HEK293 (cell line): ENCODE results near the gene HTR7.

Source experiments
- CTCF ChIP-seq: fragments of 450-650 bp; formaldehyde crosslinking; IDR thresholded peaks from 2 replicates; pipeline ENCODE4 v1.5.1; 2016; ENCODE audit warnings: missing biosample characterization, missing genetic modification characterization
- YY1 ChIP-seq: fragments of 450-650 bp; formaldehyde crosslinking; IDR thresholded peaks from 2 replicates; pipeline ENCODE4 v1.5.1; 2018; ENCODE audit warnings: missing biosample characterization, missing genetic modification characterization
- ZBTB8A ChIP-seq: fragments of 450-650 bp; formaldehyde crosslinking; IDR thresholded peaks from 2 replicates; pipeline ENCODE4 v1.5.1; 2016; ENCODE audit warnings: missing biosample characterization, missing genetic modification characterization
- ZNF211 ChIP-seq: fragments of 450-650 bp; formaldehyde crosslinking; IDR thresholded peaks from 2 replicates; pipeline ENCODE4 v1.5.1; 2016; ENCODE audit warnings: low read depth, missing biosample characterization, missing genetic modification characterization
- ZNF362 ChIP-seq: fragments of 450-650 bp; formaldehyde crosslinking; IDR thresholded peaks from 2 replicates; pipeline ENCODE4 v1.5.1; 2016; ENCODE audit warnings: missing biosample characterization, missing genetic modification characterization
- ZNF416 ChIP-seq: fragments of 450-650 bp; formaldehyde crosslinking; IDR thresholded peaks from 2 replicates; pipeline ENCODE4 v1.5.1; 2016; ENCODE audit warnings: missing biosample characterization, missing genetic modification characterization
- TF ChIP-seq, protein P1 (sequence below): fragments of 450-650 bp; formaldehyde crosslinking; IDR thresholded peaks from 2 replicates; pipeline ENCODE4 v1.5.1; 2016; ENCODE audit warnings: missing biosample characterization, missing genetic modification characterization
- TF ChIP-seq, protein P2 (sequence below): fragments of 450-650 bp; formaldehyde crosslinking; IDR thresholded peaks from 2 replicates; pipeline ENCODE4 v1.5.1; 2016; ENCODE audit warnings: missing biosample characterization, missing genetic modification characterization, low read depth
- TF ChIP-seq, protein P3 (sequence below): fragments of 450-650 bp; formaldehyde crosslinking; IDR thresholded peaks from 2 replicates; pipeline ENCODE4 v1.5.1; 2017; ENCODE audit warnings: missing biosample characterization, missing genetic modification characterization

GRCh38 chr10:90845726-90846125 is 12.1 kb downstream of the HTR7 start:
- TF ChIP-seq, protein P1, sequence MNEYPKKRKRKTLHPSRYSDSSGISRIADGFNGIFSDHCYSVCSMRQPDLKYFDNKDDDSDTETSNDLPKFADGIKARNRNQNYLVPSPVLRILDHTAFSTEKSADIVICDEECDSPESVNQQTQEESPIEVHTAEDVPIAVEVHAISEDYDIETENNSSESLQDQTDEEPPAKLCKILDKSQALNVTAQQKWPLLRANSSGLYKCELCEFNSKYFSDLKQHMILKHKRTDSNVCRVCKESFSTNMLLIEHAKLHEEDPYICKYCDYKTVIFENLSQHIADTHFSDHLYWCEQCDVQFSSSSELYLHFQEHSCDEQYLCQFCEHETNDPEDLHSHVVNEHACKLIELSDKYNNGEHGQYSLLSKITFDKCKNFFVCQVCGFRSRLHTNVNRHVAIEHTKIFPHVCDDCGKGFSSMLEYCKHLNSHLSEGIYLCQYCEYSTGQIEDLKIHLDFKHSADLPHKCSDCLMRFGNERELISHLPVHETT (tag by site-specific recombination): no peak
- TF ChIP-seq CTCF (no peak), YY1 (no peak), ZBTB8A (no peak), ZNF211 (tag by site-specific recombination) (no peak), ZNF416 (tag by site-specific recombination) (no peak), ZNF362 (no peak)
- TF ChIP-seq, protein P2, sequence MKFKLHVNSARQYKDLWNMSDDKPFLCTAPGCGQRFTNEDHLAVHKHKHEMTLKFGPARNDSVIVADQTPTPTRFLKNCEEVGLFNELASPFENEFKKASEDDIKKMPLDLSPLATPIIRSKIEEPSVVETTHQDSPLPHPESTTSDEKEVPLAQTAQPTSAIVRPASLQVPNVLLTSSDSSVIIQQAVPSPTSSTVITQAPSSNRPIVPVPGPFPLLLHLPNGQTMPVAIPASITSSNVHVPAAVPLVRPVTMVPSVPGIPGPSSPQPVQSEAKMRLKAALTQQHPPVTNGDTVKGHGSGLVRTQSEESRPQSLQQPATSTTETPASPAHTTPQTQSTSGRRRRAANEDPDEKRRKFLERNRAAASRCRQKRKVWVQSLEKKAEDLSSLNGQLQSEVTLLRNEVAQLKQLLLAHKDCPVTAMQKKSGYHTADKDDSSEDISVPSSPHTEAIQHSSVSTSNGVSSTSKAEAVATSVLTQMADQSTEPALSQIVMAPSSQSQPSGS: no peak
- TF ChIP-seq, protein P3, sequence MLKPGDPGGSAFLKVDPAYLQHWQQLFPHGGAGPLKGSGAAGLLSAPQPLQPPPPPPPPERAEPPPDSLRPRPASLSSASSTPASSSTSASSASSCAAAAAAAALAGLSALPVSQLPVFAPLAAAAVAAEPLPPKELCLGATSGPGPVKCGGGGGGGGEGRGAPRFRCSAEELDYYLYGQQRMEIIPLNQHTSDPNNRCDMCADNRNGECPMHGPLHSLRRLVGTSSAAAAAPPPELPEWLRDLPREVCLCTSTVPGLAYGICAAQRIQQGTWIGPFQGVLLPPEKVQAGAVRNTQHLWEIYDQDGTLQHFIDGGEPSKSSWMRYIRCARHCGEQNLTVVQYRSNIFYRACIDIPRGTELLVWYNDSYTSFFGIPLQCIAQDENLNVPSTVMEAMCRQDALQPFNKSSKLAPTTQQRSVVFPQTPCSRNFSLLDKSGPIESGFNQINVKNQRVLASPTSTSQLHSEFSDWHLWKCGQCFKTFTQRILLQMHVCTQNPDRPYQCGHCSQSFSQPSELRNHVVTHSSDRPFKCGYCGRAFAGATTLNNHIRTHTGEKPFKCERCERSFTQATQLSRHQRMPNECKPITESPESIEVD: no peak
